GM12865 (cell line): ENCODE data around the gene MMP19.
A peak's percentile ranks its signal among the peaks of the same experiment; 100 is the strongest.

Source experiments
- DNase-seq: peaks from one replicate; pipeline ENCODE4 v3.0.0; 2010; ENCODE audit warnings: low read depth
- H3K4me3 ChIP-seq: 2 replicates; pipeline ENCODE4 v1.5.1; 2011; ENCODE audit warnings: mild to moderate bottlenecking, low read depth, low read length, control low read depth
- TF ChIP-seq, protein P1 (sequence below): IDR thresholded peaks from 2 replicates; pipeline ENCODE4 v1.5.1; 2011; ENCODE audit warnings: low read length, control low read depth, low read depth, inconsistent platforms; ENCODE audit not compliant: insufficient read depth; ENCODE audit errors: missing control alignments

Gene MMP19

DNA sequence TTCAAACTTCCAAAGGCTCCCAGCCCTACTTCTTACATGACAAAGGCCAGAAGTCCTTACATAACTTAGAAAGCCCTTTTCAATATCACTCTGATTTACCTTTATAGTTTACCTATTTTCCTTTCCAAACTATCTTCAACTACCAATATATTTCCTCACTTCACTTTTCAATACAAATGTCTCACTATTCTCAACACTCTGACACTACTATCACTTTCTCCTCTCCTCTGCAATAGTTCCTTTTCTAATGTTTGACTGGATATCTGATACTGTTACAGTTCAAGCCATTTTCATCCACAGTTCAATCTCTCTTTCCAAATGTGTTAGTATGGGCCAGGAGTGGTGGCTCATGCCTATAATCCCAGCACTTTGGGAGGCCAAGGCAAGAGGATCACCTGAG, 28.5 kb downstream of the MMP19 start:
- no peak overlapping the region for H3K4me3 ChIP-seq
- no peak for DNase-seq
- TF ChIP-seq, protein P1, sequence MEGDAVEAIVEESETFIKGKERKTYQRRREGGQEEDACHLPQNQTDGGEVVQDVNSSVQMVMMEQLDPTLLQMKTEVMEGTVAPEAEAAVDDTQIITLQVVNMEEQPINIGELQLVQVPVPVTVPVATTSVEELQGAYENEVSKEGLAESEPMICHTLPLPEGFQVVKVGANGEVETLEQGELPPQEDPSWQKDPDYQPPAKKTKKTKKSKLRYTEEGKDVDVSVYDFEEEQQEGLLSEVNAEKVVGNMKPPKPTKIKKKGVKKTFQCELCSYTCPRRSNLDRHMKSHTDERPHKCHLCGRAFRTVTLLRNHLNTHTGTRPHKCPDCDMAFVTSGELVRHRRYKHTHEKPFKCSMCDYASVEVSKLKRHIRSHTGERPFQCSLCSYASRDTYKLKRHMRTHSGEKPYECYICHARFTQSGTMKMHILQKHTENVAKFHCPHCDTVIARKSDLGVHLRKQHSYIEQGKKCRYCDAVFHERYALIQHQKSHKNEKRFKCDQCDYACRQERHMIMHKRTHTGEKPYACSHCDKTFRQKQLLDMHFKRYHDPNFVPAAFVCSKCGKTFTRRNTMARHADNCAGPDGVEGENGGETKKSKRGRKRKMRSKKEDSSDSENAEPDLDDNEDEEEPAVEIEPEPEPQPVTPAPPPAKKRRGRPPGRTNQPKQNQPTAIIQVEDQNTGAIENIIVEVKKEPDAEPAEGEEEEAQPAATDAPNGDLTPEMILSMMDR = no peak

DNA sequence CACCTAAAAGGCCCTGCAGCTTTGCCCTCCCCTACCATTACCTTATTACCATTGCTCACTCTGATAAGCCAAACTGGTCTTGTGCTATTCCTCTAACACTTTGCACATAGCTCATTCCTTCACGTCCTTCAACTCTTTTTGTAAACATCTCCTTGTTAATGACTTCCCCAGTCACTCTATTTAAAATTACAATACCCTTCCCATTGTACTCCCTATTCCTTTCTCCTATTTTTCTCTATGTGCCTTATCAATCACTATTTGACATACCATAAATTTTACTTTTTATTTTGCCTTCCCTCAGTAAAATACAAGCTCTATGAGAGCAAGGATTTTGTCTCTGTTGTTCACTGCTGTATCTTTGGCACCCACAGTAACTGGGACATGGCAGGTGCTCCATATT, 30.6 kb downstream of the MMP19 start:
- TF ChIP-seq, protein P1 = no peak
- H3K4me3 ChIP-seq = no peak overlapping the region
- DNase-seq = no peak

DNA sequence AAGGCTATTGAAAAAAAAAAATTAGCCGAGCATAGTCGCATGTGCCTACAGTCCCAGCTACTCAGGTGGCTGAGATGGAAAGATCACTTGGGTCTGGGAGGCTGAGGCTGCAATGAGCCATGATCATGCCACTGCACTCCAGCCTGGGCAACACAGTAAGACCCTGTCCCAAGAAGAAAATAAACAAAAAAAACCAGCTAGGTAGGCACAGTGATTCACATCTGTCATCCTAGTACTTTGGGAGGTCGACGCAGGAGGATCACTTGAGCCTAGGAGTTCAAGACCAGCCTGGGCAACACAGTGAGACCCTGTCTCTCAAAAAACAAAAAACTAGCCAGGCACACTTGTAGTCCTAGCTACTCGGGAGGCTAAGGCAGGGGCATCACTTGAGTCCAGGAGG, 33.5 kb downstream of the MMP19 start:
- no peak for DNase-seq
- TF ChIP-seq, protein P1 = no peak
- no peak overlapping the region for H3K4me3 ChIP-seq

DNA sequence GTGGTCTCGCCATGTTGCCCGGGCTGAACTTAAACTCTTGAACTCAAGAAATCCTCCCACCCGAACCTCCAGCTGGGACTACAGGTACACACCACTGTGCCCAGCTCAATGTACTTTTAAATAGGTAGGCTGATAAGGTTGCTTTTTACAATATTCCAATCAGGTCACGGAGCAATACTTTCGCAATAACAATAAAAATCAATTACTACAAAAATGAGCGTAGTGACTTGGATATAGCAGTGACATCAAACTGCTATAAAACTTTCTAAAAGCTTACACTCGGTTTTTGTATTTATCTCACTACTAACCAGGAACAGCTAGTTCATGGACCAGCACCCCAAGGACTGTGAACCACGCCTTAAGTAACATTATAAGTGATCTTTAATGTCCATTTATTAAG, 35.8 kb downstream of the MMP19 start:
- DNase-seq = no peak
- TF ChIP-seq, protein P1 = no peak
- H3K4me3 ChIP-seq = no peak overlapping the region

DNA sequence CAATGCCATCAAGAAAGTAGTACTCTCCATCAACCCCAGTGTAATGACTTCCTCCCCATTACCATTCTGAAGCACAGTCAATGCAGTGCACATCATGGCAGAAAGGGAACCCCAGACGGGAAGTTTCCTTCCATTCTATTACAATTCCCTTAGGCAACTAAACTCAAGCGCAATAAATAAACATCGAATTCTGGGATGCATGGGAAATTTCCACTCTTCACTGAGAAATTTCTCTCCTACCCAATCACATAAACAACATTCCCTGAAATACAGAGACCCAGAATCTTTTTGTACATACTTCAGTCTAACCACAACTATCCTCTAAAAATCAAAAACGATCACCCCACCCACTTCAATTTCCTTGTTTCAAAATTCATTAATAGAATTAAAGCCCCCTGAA, 45.2 kb downstream of the MMP19 start:
- DNase-seq = no peak

DNA sequence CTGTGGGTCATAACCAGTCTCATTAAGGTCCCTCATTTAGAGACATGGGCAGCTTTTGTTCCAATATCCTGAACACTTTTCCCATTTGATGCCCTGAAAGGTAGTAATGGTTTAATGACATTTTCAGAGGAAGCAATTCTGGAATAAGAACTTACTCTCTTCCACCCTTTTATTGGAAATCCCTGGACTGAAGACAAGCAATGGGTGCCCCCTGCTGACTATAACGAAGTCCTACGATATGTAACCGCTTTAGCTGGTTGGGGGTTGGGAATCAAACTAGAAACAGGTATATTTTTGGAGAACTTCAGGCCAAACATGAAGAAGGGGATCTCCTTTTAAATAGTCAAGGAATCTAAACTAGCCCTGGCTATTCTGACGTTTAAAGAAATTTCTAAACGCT, 45.7 kb downstream of the MMP19 start:
- DNase-seq = peak; percentile 16
- TF ChIP-seq, protein P1 = no peak
- H3K4me3 ChIP-seq = no peak overlapping the region

More for the DNA sequence above, 45.2 kb downstream of the MMP19 start:
- H3K4me3 ChIP-seq = no peak overlapping the region
- TF ChIP-seq, protein P1 = no peak

DNA sequence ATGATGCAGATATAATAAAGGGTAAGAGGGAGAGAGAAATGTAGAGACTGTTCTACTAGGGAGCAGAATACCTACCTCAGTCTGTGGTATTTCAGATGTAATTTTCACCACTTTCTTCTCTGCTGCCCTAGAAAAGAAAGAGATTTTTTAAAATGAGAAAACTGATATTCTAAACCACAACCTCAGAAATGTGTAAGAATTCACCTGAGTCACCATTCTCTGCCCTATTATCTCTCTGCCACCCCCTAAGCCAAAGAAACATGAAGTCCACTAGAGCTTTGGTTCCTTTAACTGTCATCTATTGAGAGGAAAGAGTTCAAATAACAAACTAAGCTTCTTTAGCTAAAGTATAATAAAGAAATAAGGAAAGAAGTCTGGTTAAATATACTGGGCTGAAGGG, 46.8 kb downstream of the MMP19 start:
- DNase-seq = no peak
- H3K4me3 ChIP-seq = no peak overlapping the region
- TF ChIP-seq, protein P1 = no peak
